Activated CD8-positive, alpha-beta T cell treated with anti-CD3 and anti-CD28 coated beads, Interleukin-2, amount 10 ng/mL, durations not matched to agents 7 days and 5 days (primary cell): ENCODE results near the gene C1D. TPM values are rescaled to one million over a fixed set of nuclear protein-coding genes. Genes with fewer than 3 reads are reported as not detected.

Experiments used
- ATAC-seq: fragments of 150-1000 bp; cut with Tn5 transposase; one replicate; pipeline ENCODE4 v1.10.0; 2021; ENCODE audit warnings: moderate library complexity
- CTCF ChIA-PET: fragments of 350-600 bp; sonication (Branson Sonifier 250); formaldehyde crosslinking; loops from one replicate; lab custom pipeline; 2021; ENCODE audit warnings: antibody characterized with exemption; lab: Charles Lee
- POLR2A ChIA-PET: fragments of 350-600 bp; sonication (Branson Sonifier 250); formaldehyde crosslinking; loops from one replicate; lab custom pipeline; 2021; ENCODE audit warnings: antibody characterized with exemption; lab: Charles Lee
- DNase-seq: peaks from one replicate; pipeline ENCODE4 v3.0.0-alpha.2; 2020
- H3K27ac Mint-ChIP-seq: one replicate; pipeline ENCODE4 v1.8.0; 2021; ENCODE audit warnings: mild to moderate bottlenecking, mixed read lengths
- H3K27me3 Mint-ChIP-seq: one replicate; pipeline ENCODE4 v1.8.0; 2021; ENCODE audit warnings: low read depth, mixed read lengths
- H3K36me3 Mint-ChIP-seq: one replicate; pipeline ENCODE4 v1.8.0; 2021; ENCODE audit warnings: low read depth, mixed read lengths
- H3K4me1 Mint-ChIP-seq: one replicate; pipeline ENCODE4 v1.8.0; 2021; ENCODE audit warnings: low read depth, mixed read lengths
- H3K4me3 Mint-ChIP-seq: one replicate; pipeline ENCODE4 v1.8.0; 2021; ENCODE audit warnings: mild to moderate bottlenecking, mixed read lengths
- H3K9me3 Mint-ChIP-seq: one replicate; pipeline ENCODE4 v1.8.0; 2022; ENCODE audit warnings: mixed read lengths; ENCODE audit not compliant: insufficient read depth
- total RNA-seq, 2 experiments: library from RNA; stranded (reverse); gene quantifications; one replicate each; pipeline ENCODE4 v1.2.3, GENCODE V29; 2021

The C1D gene
- total RNA-seq, 2 experiments from 2014 or later, result 18.7 to 23.3 TPM

DNA sequence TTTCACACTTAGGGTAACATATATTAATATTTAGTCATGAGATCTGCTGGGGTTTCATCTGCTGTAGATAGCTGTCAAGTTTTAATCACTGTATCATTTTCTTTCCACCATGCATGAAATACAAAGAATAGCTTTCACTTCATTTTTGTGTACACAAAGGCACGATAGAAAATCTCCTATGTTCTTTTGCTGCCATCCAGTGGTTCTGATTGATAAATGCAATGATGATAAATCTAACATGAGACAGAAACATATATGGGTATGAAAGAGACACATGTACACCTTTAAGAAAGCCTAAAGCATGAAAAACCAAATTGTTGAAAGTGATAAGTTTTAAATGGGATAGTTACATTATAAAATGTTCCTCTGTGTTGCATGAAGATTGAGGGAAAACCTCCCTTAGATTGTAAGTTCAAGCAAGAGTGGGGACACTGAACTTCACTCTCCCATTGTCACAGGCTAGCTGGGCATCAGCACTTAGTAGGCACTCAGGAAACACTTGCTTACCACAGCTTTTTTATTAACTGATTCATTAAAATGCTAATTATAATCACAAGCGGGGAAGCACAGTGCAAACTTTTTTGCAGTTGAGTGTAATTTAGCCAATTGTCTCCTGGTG lies 31.2 kb downstream of the C1D start:
- ChIA-PET POLR2A (no interaction called here), CTCF (interaction anchor here (0.7 to 1.7 kb wide), 9 partner anchors 9 to 1603 kb away, joined by 3 to 9 read pairs (median 5); partner anchors contain the start of gene C1D)
- no peaks in the 10 kb centered on the region for H3K9me3 Mint-ChIP-seq
- H3K4me3 Mint-ChIP-seq, result no peak overlapping the region
- peaks cover 9% of the 10 kb centered on the region for H3K27me3 Mint-ChIP-seq
- H3K4me1 Mint-ChIP-seq, result no peaks in the 10 kb centered on the region
- no peaks in the 10 kb centered on the region for H3K36me3 Mint-ChIP-seq
- no peak overlapping the region for H3K27ac Mint-ChIP-seq
- ATAC-seq (no peak), DNase-seq (no peak)

DNA sequence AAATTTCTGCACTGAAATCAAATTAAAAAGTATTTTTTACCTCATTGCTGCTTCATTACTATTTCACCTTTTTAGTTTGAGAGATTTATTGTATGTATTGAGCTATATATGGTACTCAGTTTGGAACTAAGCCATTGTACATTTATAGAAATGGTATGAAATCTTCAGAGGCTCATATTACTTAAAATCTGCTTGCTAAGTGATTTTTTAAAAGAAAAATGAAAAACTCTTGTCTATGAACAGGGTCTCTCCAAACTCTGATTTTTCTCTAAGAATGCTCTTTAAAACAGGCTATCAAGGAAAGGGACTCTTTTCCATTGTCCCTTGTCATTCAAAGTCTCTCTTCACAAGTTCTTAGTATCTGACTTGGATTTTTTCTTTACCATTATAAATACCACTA lies 31.8 kb downstream of the C1D start:
- ChIA-PET CTCF (interaction anchor here (0.7 to 1.7 kb wide), 7 partner anchors 9 to 1602 kb away, joined by 3 to 9 read pairs (median 5); partner anchors contain the start of gene C1D), POLR2A (no interaction called here)
- no peaks in the 10 kb centered on the region for H3K36me3 Mint-ChIP-seq
- no peak overlapping the region for H3K27ac Mint-ChIP-seq
- DNase-seq (no peak), ATAC-seq (no peak)
- H3K9me3 Mint-ChIP-seq, result no peaks in the 10 kb centered on the region
- H3K4me1 Mint-ChIP-seq, result no peaks in the 10 kb centered on the region
- peaks cover 14% of the 10 kb centered on the region for H3K27me3 Mint-ChIP-seq
- no peak overlapping the region for H3K4me3 Mint-ChIP-seq

DNA sequence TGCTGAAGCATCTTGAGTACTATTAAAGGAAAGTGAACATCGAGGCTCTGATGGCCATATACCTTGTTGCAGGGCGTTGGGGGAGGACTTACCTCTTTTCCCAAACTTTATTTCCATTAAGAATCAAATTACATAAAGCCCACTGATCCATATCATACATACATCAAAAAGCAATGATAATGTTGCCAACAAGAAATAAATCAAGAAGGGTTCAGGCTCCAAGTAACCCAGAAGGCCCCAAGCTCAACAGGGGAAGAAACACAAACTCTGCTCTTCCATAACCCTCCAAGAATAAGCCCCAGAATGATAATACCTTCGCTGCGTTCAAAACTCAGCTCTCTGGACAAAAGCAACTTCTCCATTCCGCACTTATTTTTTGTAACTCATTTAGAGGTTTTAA lies 32.3 kb downstream of the C1D start:
- no peaks in the 10 kb centered on the region for H3K36me3 Mint-ChIP-seq
- ChIA-PET POLR2A (no interaction called here), CTCF (interaction anchor here (1.4 to 1.7 kb wide), 4 partner anchors 8 to 1602 kb away, joined by 5 to 9 read pairs (median 5); no protein-coding TSS in a partner anchor)
- no peak overlapping the region for H3K4me3 Mint-ChIP-seq
- no peaks in the 10 kb centered on the region for H3K9me3 Mint-ChIP-seq
- H3K4me1 Mint-ChIP-seq, result no peaks in the 10 kb centered on the region
- ATAC-seq, result no peak
- no peak for DNase-seq
- peaks cover 17% of the 10 kb centered on the region for H3K27me3 Mint-ChIP-seq
- no peak overlapping the region for H3K27ac Mint-ChIP-seq

DNA sequence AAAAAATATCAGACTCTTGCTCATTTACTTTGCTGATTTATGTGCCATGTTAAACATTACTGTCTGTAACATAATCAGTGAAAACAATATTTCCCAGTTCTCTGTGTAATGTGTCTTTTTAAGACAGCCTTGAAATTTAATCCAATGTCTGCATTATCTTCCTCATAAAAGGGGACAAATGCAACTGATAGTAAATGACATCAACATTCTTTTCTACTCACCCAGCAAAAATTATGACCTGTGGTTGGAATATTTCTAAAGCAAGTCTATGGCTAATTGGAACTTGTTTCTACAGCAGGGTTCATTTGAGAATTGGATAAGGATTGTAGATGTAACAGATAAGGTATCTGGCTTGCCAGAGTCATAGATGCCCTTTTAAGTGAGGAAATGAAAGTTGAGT lies 34.8 kb downstream of the C1D start:
- POLR2A ChIA-PET, result no interaction called here
- ATAC-seq (no peak), DNase-seq (no peak)
- Mint-ChIP-seq H3K36me3 (no peaks in the 10 kb centered on the region), H3K4me3 (no peak overlapping the region), H3K27ac (no peak overlapping the region), H3K27me3 (peaks cover 17% of the 10 kb centered on the region), H3K4me1 (no peaks in the 10 kb centered on the region), H3K9me3 (no peaks in the 10 kb centered on the region)
- CTCF ChIA-PET, result no interaction called here

DNA sequence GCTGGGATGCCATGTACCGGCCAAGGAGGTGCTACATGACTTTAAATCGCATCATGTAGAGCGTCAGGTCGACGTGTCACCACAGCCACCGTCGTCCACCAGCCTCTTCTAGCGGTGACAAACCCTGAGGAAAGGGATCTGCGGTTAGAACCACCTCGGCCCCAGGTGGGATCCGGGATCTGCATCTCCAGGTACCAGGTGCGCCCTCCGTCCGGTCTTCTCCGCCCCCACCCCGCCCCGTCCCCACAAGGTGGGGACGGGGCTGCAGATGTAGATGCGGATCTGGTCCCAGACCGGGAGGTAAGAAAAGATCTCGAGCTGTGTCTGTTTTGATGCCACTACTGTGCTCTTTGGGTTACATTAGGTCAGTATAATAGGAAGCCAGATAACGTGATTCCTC lies 38.4 kb downstream of the C1D start:
- H3K27me3 Mint-ChIP-seq, result peaks cover 19% of the 10 kb centered on the region
- DNase-seq (no peak), ATAC-seq (no peak)
- no peaks in the 10 kb centered on the region for H3K36me3 Mint-ChIP-seq
- no peaks in the 10 kb centered on the region for H3K9me3 Mint-ChIP-seq
- ChIA-PET CTCF (no interaction called here), POLR2A (no interaction called here)
- H3K4me1 Mint-ChIP-seq, result no peaks in the 10 kb centered on the region
- no peak overlapping the region for H3K4me3 Mint-ChIP-seq
- no peak overlapping the region for H3K27ac Mint-ChIP-seq

DNA sequence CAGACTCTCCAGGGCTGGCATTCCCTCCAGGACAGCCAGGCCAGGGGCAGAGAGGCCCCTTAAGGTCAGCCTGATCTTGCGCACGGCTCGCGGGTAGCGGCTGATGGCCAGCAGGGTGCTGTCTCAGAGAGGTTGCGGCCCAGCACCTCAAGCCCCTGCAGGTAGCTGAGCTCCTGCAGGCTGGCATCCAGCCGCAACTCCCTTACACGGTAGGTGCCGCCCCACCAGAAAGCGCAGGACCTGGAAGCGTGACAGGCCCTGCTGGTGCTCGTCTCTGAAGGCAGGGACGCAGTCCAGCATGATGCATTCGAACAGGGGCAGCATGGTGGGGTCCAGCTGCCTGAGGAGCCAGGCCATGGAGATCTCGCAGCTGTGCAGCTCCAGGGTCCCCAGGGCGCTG lies 38.9 kb downstream of the C1D start:
- CTCF ChIA-PET, result interaction anchor here (2.8 kb wide), 1 partner anchor 7 kb away, joined by 9 read pairs; no protein-coding TSS in a partner anchor
- Mint-ChIP-seq H3K9me3 (no peaks in the 10 kb centered on the region), H3K27ac (no peak overlapping the region), H3K4me3 (no peak overlapping the region), H3K27me3 (peaks cover 19% of the 10 kb centered on the region), H3K36me3 (no peaks in the 10 kb centered on the region), H3K4me1 (no peaks in the 10 kb centered on the region)
- DNase-seq (no peak), ATAC-seq (no peak)
- POLR2A ChIA-PET, result no interaction called here

DNA sequence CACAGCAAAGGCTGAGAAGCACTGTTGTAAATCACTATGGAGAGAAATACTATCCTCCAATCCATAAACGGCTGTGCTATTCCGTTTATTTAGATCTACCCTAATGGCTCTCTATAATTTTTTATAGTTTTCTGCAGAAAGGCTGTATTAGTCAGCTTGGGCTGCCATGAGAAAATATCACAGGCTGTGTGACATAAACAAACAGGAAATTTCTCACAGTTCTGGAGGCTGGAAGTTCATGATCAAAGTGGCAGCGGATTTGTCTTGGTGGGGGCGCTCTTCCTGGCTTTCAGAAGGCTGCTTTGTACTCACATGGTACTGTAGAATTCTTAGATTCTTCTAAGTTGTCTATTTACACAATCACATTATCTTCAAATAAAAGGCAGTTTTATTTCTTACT lies 44.1 kb downstream of the C1D start:
- Mint-ChIP-seq H3K4me3 (no peak overlapping the region), H3K9me3 (no peaks in the 10 kb centered on the region), H3K36me3 (no peaks in the 10 kb centered on the region), H3K27ac (no peak overlapping the region), H3K4me1 (no peaks in the 10 kb centered on the region), H3K27me3 (peaks cover 15% of the 10 kb centered on the region)
- no peak for DNase-seq
- ATAC-seq, result no peak
- ChIA-PET CTCF (no interaction called here), POLR2A (no interaction called here)

DNA sequence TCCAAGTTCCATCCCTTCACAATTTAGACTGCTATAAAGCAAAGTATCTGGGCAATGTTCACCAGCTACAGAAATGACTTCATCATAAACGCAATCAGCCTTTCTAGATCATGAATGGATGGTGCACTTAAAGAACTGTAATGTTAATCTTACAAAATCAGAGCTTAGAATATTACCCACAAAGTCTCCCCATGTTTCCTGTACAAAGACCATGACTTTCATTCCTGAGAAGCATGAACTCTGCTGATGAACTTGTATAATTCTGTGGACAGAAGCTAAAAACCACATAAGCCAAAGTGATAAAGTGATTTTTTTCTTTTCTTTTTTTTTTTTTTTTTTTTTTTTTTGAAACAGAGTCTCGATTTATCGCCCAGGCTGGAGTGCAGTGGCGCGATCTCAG lies 53.3 kb downstream of the C1D start:
- H3K27me3 Mint-ChIP-seq, result peaks cover 13% of the 10 kb centered on the region
- ChIA-PET POLR2A (no interaction called here), CTCF (no interaction called here)
- H3K4me3 Mint-ChIP-seq, result no peak overlapping the region
- ATAC-seq (no peak), DNase-seq (no peak)
- no peak overlapping the region for H3K27ac Mint-ChIP-seq
- no peaks in the 10 kb centered on the region for H3K4me1 Mint-ChIP-seq
- H3K36me3 Mint-ChIP-seq, result no peaks in the 10 kb centered on the region
- no peaks in the 10 kb centered on the region for H3K9me3 Mint-ChIP-seq

DNA sequence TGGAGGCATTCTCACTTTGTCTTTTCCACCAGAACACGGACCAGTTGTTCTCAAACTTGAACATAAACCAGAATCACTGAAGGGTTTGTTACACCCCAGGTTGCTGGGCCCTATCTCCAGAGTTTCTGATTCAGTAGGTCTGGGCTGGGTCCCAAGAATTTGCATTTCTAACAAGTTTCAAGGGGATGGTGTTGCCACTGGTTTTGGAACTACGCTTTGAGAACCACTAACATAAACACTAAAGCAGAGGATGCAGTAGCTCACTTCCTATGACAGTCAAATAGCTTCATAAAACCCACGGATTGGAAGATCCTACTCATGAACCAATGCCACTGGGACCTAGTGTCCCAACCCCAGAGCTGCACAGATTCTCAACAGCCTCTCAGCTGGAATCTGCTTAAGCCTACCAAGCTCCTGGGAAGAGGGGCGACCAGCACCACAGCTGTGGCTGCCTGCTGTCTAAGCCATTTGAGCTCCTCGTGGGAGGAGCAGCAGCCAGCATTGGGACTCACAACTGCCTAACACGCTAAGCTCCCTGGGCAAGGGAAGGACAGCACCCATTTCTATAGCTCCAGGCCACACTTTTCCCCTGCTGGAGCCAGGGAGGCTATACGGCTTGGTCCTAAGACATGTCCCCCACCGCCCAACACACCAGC lies 62.5 kb downstream of the C1D start:
- DNase-seq (no peak), ATAC-seq (no peak)
- POLR2A ChIA-PET, result no interaction called here
- Mint-ChIP-seq H3K27ac (no peak overlapping the region), H3K36me3 (no peaks in the 10 kb centered on the region), H3K4me3 (no peak overlapping the region), H3K27me3 (peaks cover 13% of the 10 kb centered on the region), H3K4me1 (no peaks in the 10 kb centered on the region), H3K9me3 (no peaks in the 10 kb centered on the region)
- CTCF ChIA-PET, result no interaction called here

DNA sequence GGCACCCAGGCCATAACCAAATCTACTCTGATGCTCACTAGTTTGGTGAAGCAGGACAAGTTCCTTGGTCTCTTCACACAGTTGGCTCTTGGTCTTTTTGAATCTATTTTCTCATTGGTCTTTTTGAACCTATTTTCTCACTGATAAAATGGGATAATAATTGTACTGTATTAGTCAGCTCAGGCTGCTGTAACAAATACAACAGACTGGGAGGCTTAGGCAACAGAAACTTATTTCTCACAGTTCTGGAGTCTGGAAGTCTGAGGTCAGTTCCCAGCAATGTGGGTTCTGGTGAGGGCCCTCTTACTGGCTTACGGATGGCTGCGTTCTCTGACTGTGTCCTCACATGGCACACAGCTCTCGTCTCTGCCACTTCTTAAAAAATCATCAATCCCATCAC lies 63.5 kb downstream of the C1D start:
- ATAC-seq (no peak), DNase-seq (no peak)
- CTCF ChIA-PET, result no interaction called here
- peaks cover 8% of the 10 kb centered on the region for H3K27me3 Mint-ChIP-seq
- no peak overlapping the region for H3K27ac Mint-ChIP-seq
- H3K4me3 Mint-ChIP-seq, result no peak overlapping the region
- H3K9me3 Mint-ChIP-seq, result no peaks in the 10 kb centered on the region
- no peaks in the 10 kb centered on the region for H3K36me3 Mint-ChIP-seq
- H3K4me1 Mint-ChIP-seq, result no peaks in the 10 kb centered on the region
- POLR2A ChIA-PET, result no interaction called here

DNA sequence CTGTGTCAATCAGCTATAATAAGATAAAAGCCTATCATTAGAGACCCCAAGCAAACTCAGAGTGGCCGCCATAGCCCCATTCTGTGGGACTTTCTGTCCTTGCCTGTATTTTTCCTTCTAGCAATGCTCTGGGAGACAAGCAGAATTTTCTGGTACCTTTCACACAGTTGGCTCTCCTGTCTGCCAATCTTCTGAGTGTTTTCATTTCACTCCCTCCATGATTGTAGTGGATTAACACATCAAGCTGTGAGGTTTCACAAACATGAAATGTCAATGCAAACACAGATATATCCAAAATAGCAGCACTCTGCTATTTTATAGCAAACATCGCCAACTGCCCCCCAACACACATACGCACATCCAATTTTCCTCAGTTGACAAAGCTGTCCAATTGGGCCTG lies 64.9 kb downstream of the C1D start:
- CTCF ChIA-PET, result no interaction called here
- peaks cover 4% of the 10 kb centered on the region for H3K27me3 Mint-ChIP-seq
- POLR2A ChIA-PET, result no interaction called here

DNA sequence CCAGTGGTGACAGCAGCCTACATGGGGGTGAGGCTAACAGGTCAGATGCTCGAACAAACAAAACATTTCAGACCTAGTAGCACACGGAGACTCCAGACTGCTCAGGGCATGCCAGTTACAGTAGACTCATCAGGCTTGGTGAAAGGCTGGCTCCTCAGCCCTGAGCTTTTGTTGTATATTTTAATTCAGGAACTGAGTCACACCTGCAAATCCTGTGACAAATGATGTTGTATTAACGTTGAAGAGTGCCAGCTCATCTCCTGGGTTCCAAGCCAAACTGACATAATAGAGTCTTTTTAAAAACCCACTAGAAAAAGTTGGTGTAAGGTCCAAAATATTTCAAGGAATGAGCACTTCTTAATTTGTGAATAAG lies 65.3 kb downstream of the C1D start:
- H3K27me3 Mint-ChIP-seq, result peaks cover 4% of the 10 kb centered on the region
- ATAC-seq, result no peak
- H3K27ac Mint-ChIP-seq, result no peak overlapping the region
- POLR2A ChIA-PET, result no interaction called here
- no peak overlapping the region for H3K4me3 Mint-ChIP-seq
- CTCF ChIA-PET, result no interaction called here
- no peaks in the 10 kb centered on the region for H3K4me1 Mint-ChIP-seq
- H3K9me3 Mint-ChIP-seq, result no peaks in the 10 kb centered on the region
- no peak for DNase-seq
- H3K36me3 Mint-ChIP-seq, result no peaks in the 10 kb centered on the region

More for the DNA sequence above, 64.9 kb downstream of the C1D start:
- H3K36me3 Mint-ChIP-seq, result no peaks in the 10 kb centered on the region
- DNase-seq, result no peak
- no peak overlapping the region for H3K4me3 Mint-ChIP-seq
- no peak for ATAC-seq
- no peaks in the 10 kb centered on the region for H3K4me1 Mint-ChIP-seq
- H3K27ac Mint-ChIP-seq, result no peak overlapping the region
- no peaks in the 10 kb centered on the region for H3K9me3 Mint-ChIP-seq
